HEK293 (cell line): ENCODE results near the gene PHACTR1.

Experiments
- AEBP2 ChIP-seq: fragments of 450-650 bp; formaldehyde crosslinking; IDR thresholded peaks from 2 replicates; pipeline ENCODE4 v1.5.1; 2016; ENCODE audit warnings: missing biosample characterization, missing genetic modification characterization, borderline replicate concordance
- EGR2 ChIP-seq: fragments of 450-650 bp; formaldehyde crosslinking; IDR thresholded peaks from 2 replicates; pipeline ENCODE4 v1.5.1; 2016; ENCODE audit warnings: low read depth, missing biosample characterization, missing genetic modification characterization
- GLI2 ChIP-seq: fragments of 450-650 bp; formaldehyde crosslinking; IDR thresholded peaks from 2 replicates; pipeline ENCODE4; 2017; ENCODE audit warnings: missing biosample characterization, missing genetic modification characterization, low read depth, borderline replicate concordance
- GLIS2 ChIP-seq: fragments of 450-650 bp; formaldehyde crosslinking; IDR thresholded peaks from 2 replicates; pipeline ENCODE4 v1.5.1; 2016; ENCODE audit warnings: missing biosample characterization, missing genetic modification characterization
- HOXC10 ChIP-seq: sonication (generic); formaldehyde crosslinking; IDR thresholded peaks from 2 replicates; pipeline ENCODE4 v1.8.1; 2023; ENCODE audit warnings: mild to moderate bottlenecking, missing genetic modification reagents
- KLF1 ChIP-seq: fragments of 450-650 bp; formaldehyde crosslinking; IDR thresholded peaks from 2 replicates; pipeline ENCODE4 v1.5.1; 2016; ENCODE audit warnings: missing biosample characterization, missing genetic modification characterization
- KLF10 ChIP-seq: fragments of 450-650 bp; IDR thresholded peaks from 2 replicates; pipeline ENCODE4 v1.5.1; 2018; ENCODE audit warnings: missing biosample characterization, mild to moderate bottlenecking, missing genetic modification characterization
- KLF8 ChIP-seq: fragments of 450-650 bp; formaldehyde crosslinking; IDR thresholded peaks from 2 replicates; pipeline ENCODE4 v1.5.1; 2016; ENCODE audit warnings: missing biosample characterization, missing genetic modification characterization
- OVOL3 ChIP-seq: fragments of 450-650 bp; formaldehyde crosslinking; IDR thresholded peaks from 2 replicates; pipeline ENCODE4 v1.5.1; 2016; ENCODE audit warnings: missing biosample characterization, missing genetic modification characterization
- REPIN1 ChIP-seq: fragments of 450-650 bp; formaldehyde crosslinking; IDR thresholded peaks from 2 replicates; pipeline ENCODE4 v1.5.1; 2017; ENCODE audit warnings: missing biosample characterization, missing genetic modification characterization, low read depth
- SP2 ChIP-seq: fragments of 450-650 bp; formaldehyde crosslinking; IDR thresholded peaks from 2 replicates; pipeline ENCODE4 v1.5.1; 2016; ENCODE audit warnings: missing biosample characterization, missing genetic modification characterization
- TRIM28 ChIP-seq: IDR thresholded peaks from 2 replicates; pipeline ENCODE4 v1.6.1; 2011; ENCODE audit warnings: low read length, control low read depth, borderline replicate concordance
- ZBTB26 ChIP-seq: fragments of 450-650 bp; formaldehyde crosslinking; optimal IDR thresholded peaks from 2 replicates; pipeline ENCODE3; 2016; ENCODE audit warnings: missing biosample characterization, mild to moderate bottlenecking, missing genetic modification characterization
- ZFP37 ChIP-seq: fragments of 450-650 bp; formaldehyde crosslinking; IDR thresholded peaks from 2 replicates; pipeline ENCODE4 v1.5.1; 2016; ENCODE audit warnings: missing biosample characterization, missing genetic modification characterization
- ZFP69B ChIP-seq: fragments of 450-650 bp; formaldehyde crosslinking; IDR thresholded peaks from 2 replicates; pipeline ENCODE4 v1.5.1; 2016; ENCODE audit warnings: missing biosample characterization, missing genetic modification characterization
- ZNF112 ChIP-seq: fragments of 450-650 bp; formaldehyde crosslinking; IDR thresholded peaks from 2 replicates; pipeline ENCODE4 v1.5.0; 2017; ENCODE audit warnings: missing biosample characterization, missing genetic modification characterization
- ZNF114 ChIP-seq: fragments of 450-650 bp; formaldehyde crosslinking; IDR thresholded peaks from 2 replicates; pipeline ENCODE4 v1.5.0; 2017; ENCODE audit warnings: missing biosample characterization, missing genetic modification characterization
- ZNF155 ChIP-seq: fragments of 450-650 bp; formaldehyde crosslinking; IDR thresholded peaks from 2 replicates; pipeline ENCODE4 v1.5.1; 2016; ENCODE audit warnings: missing biosample characterization, missing genetic modification characterization
- ZNF169 ChIP-seq: fragments of 450-650 bp; formaldehyde crosslinking; IDR thresholded peaks from 2 replicates; pipeline ENCODE4 v1.5.1; 2016; ENCODE audit warnings: missing biosample characterization, missing genetic modification characterization
- ZNF211 ChIP-seq: fragments of 450-650 bp; formaldehyde crosslinking; IDR thresholded peaks from 2 replicates; pipeline ENCODE4 v1.5.1; 2016; ENCODE audit warnings: low read depth, missing biosample characterization, missing genetic modification characterization
- ZNF239 ChIP-seq: fragments of 450-650 bp; formaldehyde crosslinking; IDR thresholded peaks from 2 replicates; pipeline ENCODE4 v1.5.1; 2016; ENCODE audit warnings: missing biosample characterization, missing genetic modification characterization
- ZNF292 ChIP-seq: fragments of 450-650 bp; formaldehyde crosslinking; IDR thresholded peaks from 2 replicates; pipeline ENCODE4 v1.5.1; 2016; ENCODE audit warnings: low read depth, missing biosample characterization, missing genetic modification characterization, borderline replicate concordance
- ZNF302 ChIP-seq: fragments of 450-650 bp; formaldehyde crosslinking; IDR thresholded peaks from 2 replicates; pipeline ENCODE4 v1.5.1; 2016; ENCODE audit warnings: missing biosample characterization, missing genetic modification characterization, low read depth
- ZNF362 ChIP-seq: fragments of 450-650 bp; formaldehyde crosslinking; IDR thresholded peaks from 2 replicates; pipeline ENCODE4 v1.5.1; 2016; ENCODE audit warnings: missing biosample characterization, missing genetic modification characterization
- ZNF416 ChIP-seq: fragments of 450-650 bp; formaldehyde crosslinking; IDR thresholded peaks from 2 replicates; pipeline ENCODE4 v1.5.1; 2016; ENCODE audit warnings: missing biosample characterization, missing genetic modification characterization
- ZNF473 ChIP-seq: fragments of 450-650 bp; formaldehyde crosslinking; IDR thresholded peaks from 2 replicates; pipeline ENCODE4 v1.5.1; 2017; ENCODE audit warnings: missing biosample characterization, missing genetic modification characterization
- ZNF521 ChIP-seq: fragments of 450-650 bp; formaldehyde crosslinking; IDR thresholded peaks from 2 replicates; pipeline ENCODE4 v1.5.1; 2017; ENCODE audit warnings: missing biosample characterization, mild to moderate bottlenecking, missing genetic modification characterization
- ZNF623 ChIP-seq: fragments of 450-650 bp; formaldehyde crosslinking; IDR thresholded peaks from 2 replicates; pipeline ENCODE4 v1.5.1; 2016; ENCODE audit warnings: missing biosample characterization, missing genetic modification characterization
- ZNF629 ChIP-seq: fragments of 450-650 bp; formaldehyde crosslinking; IDR thresholded peaks from 2 replicates; pipeline ENCODE4 v1.5.1; 2017; ENCODE audit warnings: missing biosample characterization, missing genetic modification characterization
- ZNF658 ChIP-seq: fragments of 450-650 bp; formaldehyde crosslinking; IDR thresholded peaks from 2 replicates; pipeline ENCODE4; 2016; ENCODE audit warnings: missing biosample characterization, missing genetic modification characterization
- ZNF660 ChIP-seq: fragments of 450-650 bp; IDR thresholded peaks from 2 replicates; pipeline ENCODE4 v1.5.1; 2018; ENCODE audit warnings: missing biosample characterization, mild to moderate bottlenecking, missing genetic modification characterization
- ZNF677 ChIP-seq: fragments of 450-650 bp; IDR thresholded peaks from 2 replicates; pipeline ENCODE4 v1.5.0; 2018; ENCODE audit warnings: missing biosample characterization, mild to moderate bottlenecking, missing genetic modification characterization, moderate library complexity
- ZNF768 ChIP-seq: fragments of 450-650 bp; formaldehyde crosslinking; IDR thresholded peaks from 2 replicates; pipeline ENCODE4 v1.5.1; 2018; ENCODE audit warnings: missing biosample characterization, mild to moderate bottlenecking, missing genetic modification characterization
- ZNF843 ChIP-seq: fragments of 450-650 bp; formaldehyde crosslinking; IDR thresholded peaks from 2 replicates; pipeline ENCODE4 v1.5.1; 2016; ENCODE audit warnings: missing biosample characterization, missing genetic modification characterization
- TF ChIP-seq, protein P1 (sequence below): fragments of 450-650 bp; formaldehyde crosslinking; IDR thresholded peaks from 2 replicates; pipeline ENCODE4 v1.5.1; 2017; ENCODE audit warnings: missing biosample characterization, missing genetic modification characterization
- TF ChIP-seq, protein P2 (sequence below): fragments of 450-650 bp; IDR thresholded peaks from 2 replicates; pipeline ENCODE4 v1.5.1; 2018; ENCODE audit warnings: missing biosample characterization, missing genetic modification characterization

The PHACTR1 gene

GRCh38 chr6:12815884-12816600 lies 99.5 kb downstream of the PHACTR1 start (continued):
- TF ChIP-seq ZFP37 (tag by site-specific recombination) (no peak), GLI2 (tag by site-specific recombination) (peak; percentile 52; the same call in 1 of the 2 replicates), ZNF292 (tag by site-specific recombination) (no peak), ZNF658 (tag by site-specific recombination) (no peak), SP2 (no peak), AEBP2 (tag by site-specific recombination) (no peak), ZNF843 (tag by site-specific recombination) (peak; percentile 96), ZNF521 (no peak), ZNF169 (tag by site-specific recombination) (no peak), ZNF473 (no peak), ZNF211 (no peak), EGR2 (tag by site-specific recombination) (no peak), REPIN1 (tag by site-specific recombination) (no peak), ZFP69B (tag by site-specific recombination) (peak; percentile 26; the same call in 1 of the 2 replicates), HOXC10 (CRISPR knock-in tag) (no peak), ZNF677 (no peak), ZNF114 (tag by site-specific recombination) (no peak), ZNF239 (tag by site-specific recombination) (no peak), KLF8 (peak; percentile 94), ZNF416 (tag by site-specific recombination) (no peak), ZNF155 (tag by site-specific recombination) (no peak), KLF1 (tag by site-specific recombination) (peak; percentile 56), TRIM28 (peak; percentile 78; the same call in 1 of the 2 replicates), ZNF302 (tag by site-specific recombination) (no peak), ZNF362 (tag by site-specific recombination) (no peak), ZBTB26 (tag by site-specific recombination) (no peak), ZNF112 (no peak), OVOL3 (tag by site-specific recombination) (peak; percentile 92), ZNF660 (tag by site-specific recombination) (0 out of 2 replicates have a peak, but pooled peaks have one; percentile 46), ZNF768 (tag by site-specific recombination) (no peak), GLIS2 (tag by site-specific recombination) (no peak), KLF10 (peak; percentile 97), ZNF629 (tag by site-specific recombination) (peak; percentile 85), ZNF623 (no peak)
- TF ChIP-seq, protein P1, sequence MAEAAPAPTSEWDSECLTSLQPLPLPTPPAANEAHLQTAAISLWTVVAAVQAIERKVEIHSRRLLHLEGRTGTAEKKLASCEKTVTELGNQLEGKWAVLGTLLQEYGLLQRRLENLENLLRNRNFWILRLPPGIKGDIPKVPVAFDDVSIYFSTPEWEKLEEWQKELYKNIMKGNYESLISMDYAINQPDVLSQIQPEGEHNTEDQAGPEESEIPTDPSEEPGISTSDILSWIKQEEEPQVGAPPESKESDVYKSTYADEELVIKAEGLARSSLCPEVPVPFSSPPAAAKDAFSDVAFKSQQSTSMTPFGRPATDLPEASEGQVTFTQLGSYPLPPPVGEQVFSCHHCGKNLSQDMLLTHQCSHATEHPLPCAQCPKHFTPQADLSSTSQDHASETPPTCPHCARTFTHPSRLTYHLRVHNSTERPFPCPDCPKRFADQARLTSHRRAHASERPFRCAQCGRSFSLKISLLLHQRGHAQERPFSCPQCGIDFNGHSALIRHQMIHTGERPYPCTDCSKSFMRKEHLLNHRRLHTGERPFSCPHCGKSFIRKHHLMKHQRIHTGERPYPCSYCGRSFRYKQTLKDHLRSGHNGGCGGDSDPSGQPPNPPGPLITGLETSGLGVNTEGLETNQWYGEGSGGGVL: no peak
- TF ChIP-seq, protein P2, sequence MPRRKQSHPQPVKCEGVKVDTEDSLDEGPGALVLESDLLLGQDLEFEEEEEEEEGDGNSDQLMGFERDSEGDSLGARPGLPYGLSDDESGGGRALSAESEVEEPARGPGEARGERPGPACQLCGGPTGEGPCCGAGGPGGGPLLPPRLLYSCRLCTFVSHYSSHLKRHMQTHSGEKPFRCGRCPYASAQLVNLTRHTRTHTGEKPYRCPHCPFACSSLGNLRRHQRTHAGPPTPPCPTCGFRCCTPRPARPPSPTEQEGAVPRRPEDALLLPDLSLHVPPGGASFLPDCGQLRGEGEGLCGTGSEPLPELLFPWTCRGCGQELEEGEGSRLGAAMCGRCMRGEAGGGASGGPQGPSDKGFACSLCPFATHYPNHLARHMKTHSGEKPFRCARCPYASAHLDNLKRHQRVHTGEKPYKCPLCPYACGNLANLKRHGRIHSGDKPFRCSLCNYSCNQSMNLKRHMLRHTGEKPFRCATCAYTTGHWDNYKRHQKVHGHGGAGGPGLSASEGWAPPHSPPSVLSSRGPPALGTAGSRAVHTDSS: peak; percentile 8; the same call in 1 of the 2 replicates
